Nephron (organoid): ENCODE results near the gene PTPRE.
A peak's percentile ranks its signal among the peaks of the same experiment; 100 is the strongest.

Experiments used
- H3K27ac Mint-ChIP-seq, 3 experiments: 2 replicates each; pipeline ENCODE4 v1.8.0; 2020; ENCODE audit warnings: mixed read lengths in 3 of 3, mild to moderate bottlenecking in 2 of 3, moderate library complexity in 1 of 3
- H3K27me3 Mint-ChIP-seq: 2 replicates; pipeline ENCODE4 v1.8.0; 2021; ENCODE audit warnings: low read depth, mild to moderate bottlenecking, moderate library complexity, mixed read lengths
- H3K36me3 Mint-ChIP-seq: 2 replicates; pipeline ENCODE4 v1.8.0; 2020; ENCODE audit warnings: low read depth, mixed read lengths
- H3K4me1 Mint-ChIP-seq: 2 replicates; pipeline ENCODE4 v1.8.0; 2020; ENCODE audit warnings: mixed read lengths
- H3K4me3 Mint-ChIP-seq, 3 experiments: 2 replicates each; pipeline ENCODE4 v1.8.0; 2020; ENCODE audit warnings: mild to moderate bottlenecking in 3 of 3, mixed read lengths in 3 of 3, moderate library complexity in 2 of 3
- H3K9me3 Mint-ChIP-seq: 2 replicates; pipeline ENCODE4 v1.8.0; 2020; ENCODE audit warnings: mixed read lengths
- TF ChIP-seq, protein P1 (sequence below), 3 experiments: fragments of 200-600 bp; sonication (generic); IDR thresholded peaks; one replicate each; pipeline ENCODE4 v1.5.0; 2021; ENCODE audit warnings: antibody characterized with exemption in 3 of 3; ENCODE audit not compliant: unreplicated experiment in 3 of 3

PTPRE gene

DNA sequence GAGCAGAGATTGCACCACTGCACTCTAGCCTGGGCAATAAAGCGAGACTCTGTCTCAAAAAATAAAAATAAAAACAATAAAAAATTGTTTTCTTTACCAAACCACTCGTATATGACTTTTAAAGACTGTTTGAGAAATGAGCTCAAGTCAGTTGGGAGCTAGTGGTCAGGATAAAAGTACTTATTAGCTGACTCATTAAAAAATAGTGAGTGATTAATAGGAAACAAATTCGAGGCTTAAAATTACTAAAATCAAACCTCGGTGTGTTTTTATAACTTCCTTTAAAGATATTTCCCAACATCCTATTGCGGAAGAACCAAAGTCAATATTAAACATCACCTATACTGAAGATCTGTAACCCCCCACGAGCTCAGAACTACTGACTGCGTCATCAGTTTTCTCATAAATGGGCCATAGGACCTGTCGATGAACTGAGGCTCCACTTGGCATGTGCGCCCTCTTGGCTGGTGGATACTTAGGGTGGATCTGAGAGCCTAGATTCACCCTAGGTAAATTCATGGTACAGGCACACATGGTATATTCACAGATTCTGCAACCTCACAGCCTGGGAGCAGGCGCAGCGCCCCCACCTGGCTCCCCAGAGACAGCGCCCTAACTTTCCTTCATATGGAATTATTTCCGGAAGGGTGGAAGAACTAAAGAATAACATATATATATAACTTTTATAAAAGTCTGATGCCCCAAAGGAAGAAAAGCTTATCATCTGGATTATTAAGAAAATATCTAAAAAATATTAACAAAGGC is 210.1 kb downstream of the PTPRE start:
- no peaks in the 10 kb centered on the region for H3K4me1 Mint-ChIP-seq
- no peak overlapping the region for H3K4me3 Mint-ChIP-seq
- peaks cover 68% of the 10 kb centered on the region for H3K36me3 Mint-ChIP-seq
- no peaks in the 10 kb centered on the region for H3K9me3 Mint-ChIP-seq
- no peaks in the 10 kb centered on the region for H3K27me3 Mint-ChIP-seq
- TF ChIP-seq, protein P1, sequence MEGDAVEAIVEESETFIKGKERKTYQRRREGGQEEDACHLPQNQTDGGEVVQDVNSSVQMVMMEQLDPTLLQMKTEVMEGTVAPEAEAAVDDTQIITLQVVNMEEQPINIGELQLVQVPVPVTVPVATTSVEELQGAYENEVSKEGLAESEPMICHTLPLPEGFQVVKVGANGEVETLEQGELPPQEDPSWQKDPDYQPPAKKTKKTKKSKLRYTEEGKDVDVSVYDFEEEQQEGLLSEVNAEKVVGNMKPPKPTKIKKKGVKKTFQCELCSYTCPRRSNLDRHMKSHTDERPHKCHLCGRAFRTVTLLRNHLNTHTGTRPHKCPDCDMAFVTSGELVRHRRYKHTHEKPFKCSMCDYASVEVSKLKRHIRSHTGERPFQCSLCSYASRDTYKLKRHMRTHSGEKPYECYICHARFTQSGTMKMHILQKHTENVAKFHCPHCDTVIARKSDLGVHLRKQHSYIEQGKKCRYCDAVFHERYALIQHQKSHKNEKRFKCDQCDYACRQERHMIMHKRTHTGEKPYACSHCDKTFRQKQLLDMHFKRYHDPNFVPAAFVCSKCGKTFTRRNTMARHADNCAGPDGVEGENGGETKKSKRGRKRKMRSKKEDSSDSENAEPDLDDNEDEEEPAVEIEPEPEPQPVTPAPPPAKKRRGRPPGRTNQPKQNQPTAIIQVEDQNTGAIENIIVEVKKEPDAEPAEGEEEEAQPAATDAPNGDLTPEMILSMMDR (IDR thresholded peaks at IDR 0.05; ENCODE audit: unreplicated experiment in 3 of 3), result no peak
- H3K27ac Mint-ChIP-seq, result no peak overlapping the region

DNA sequence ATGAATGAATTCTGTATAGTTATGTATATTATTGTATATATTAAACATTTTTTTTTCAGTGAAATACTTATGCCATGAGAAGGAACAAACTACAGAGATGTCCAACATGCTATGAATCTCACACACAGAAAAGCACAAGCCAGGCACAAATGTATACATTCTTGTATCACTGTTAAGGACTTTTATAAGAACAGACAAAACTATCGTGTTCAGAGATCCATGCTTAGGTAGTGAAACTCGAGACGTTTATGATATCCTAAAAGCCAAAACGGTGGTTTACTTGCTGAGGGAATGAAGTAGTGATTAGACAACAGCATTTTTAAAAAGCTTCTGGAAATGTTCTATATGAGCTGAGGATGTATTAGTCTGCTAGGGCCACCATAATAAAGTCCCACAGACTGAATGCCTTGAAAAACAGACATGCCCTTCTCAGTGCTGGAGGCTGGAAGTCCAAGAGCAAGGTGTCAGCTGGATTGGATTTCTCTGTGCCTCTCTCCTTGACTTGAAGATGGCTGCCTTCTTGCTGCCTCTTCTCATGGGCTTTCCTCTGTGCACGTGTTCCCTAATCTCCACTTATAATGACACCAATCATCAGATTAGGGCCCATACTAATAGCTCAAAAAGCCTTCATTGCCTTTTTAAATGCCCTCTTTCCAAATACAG is 215.0 kb downstream of the PTPRE start:
- Mint-ChIP-seq H3K36me3 (peaks cover 46% of the 10 kb centered on the region), H3K9me3 (no peaks in the 10 kb centered on the region), H3K27ac (no peak overlapping the region), H3K4me1 (peaks cover 24% of the 10 kb centered on the region), H3K4me3 (no peak overlapping the region), H3K27me3 (peaks cover 5% of the 10 kb centered on the region)
- TF ChIP-seq, protein P1 (IDR thresholded peaks at IDR 0.05; ENCODE audit: unreplicated experiment in 3 of 3), result no peak

DNA sequence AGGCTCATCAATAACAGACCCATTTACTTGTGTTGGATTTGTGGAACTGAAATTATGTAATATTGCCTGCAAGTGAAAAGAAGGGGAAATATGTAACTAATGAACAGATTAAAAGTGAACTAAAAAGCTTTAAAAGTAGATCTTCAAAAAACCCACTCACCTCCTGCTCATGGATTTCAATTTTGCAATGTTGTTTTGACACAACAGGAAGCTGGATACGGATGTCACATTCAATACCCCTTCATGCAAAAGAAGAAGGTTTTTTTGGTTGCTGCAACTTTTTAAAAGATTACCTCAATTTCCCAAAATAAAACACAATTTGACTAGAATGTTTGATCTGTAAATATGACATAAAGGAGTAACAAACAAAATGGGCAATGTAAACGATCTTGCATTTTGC is 216.0 kb downstream of the PTPRE start:
- H3K4me1 Mint-ChIP-seq, result peaks cover 29% of the 10 kb centered on the region
- peaks cover 10% of the 10 kb centered on the region for H3K27me3 Mint-ChIP-seq
- H3K27ac Mint-ChIP-seq, result no peak overlapping the region
- H3K9me3 Mint-ChIP-seq, result no peaks in the 10 kb centered on the region
- H3K36me3 Mint-ChIP-seq, result peaks cover 43% of the 10 kb centered on the region
- TF ChIP-seq, protein P1 (IDR thresholded peaks at IDR 0.05; ENCODE audit: unreplicated experiment in 3 of 3), result no peak
- peak overlapping the region in 1 of 3 experiments; percentile 19 for H3K4me3 Mint-ChIP-seq

DNA sequence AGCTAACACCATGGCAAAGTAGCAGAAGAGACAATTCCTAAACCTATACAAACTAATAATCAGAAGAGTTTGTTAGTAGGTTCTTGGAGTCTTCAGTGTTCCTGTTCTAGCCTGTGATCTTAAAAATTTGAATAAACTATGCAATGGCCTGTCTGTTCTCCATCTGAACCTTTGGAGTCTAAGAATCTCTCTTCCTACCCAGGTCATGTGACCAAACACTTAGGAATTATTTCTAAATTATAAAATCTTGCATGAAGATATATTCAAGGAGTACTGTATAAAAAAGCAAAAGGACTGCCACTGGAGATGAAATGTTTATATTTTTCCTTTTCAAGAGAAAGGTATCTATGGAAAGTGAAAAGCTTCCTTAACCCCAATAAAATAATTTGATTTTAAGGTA is 216.9 kb downstream of the PTPRE start:
- H3K27ac Mint-ChIP-seq, result no peak overlapping the region
- peak overlapping the region; percentile 95 for H3K4me3 Mint-ChIP-seq
- H3K36me3 Mint-ChIP-seq, result peaks cover 38% of the 10 kb centered on the region
- TF ChIP-seq, protein P1 (IDR thresholded peaks at IDR 0.05; ENCODE audit: unreplicated experiment in 3 of 3), result no peak
- H3K27me3 Mint-ChIP-seq, result peaks cover 10% of the 10 kb centered on the region
- H3K9me3 Mint-ChIP-seq, result no peaks in the 10 kb centered on the region
- H3K4me1 Mint-ChIP-seq, result peaks cover 29% of the 10 kb centered on the region

DNA sequence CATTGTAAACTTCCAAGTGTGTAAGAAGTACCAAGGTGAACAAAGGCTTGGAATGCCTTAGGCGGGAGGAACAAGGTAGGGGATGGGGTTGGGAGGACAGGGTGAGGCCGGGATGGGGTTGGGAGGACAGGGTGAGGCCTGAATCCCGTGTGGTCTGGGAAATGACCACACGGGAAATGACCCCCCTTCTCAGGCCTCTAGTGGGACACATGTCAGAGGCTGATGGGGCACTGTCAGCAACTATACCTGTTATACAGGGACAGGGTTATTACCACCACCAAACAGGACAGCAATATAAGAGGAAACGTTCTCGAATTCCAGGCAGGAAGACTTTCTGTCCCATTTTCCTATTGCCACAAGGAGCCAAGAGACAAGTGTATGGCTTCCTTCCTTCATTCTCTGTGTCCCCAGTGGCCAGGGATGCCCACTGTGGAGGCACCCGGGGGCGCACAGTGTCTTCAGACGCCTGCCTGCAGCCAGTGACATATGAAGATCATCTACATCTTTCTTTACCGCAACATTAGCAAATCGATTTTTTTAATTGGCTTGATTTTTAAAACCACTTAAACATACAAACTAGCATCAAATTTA is 218.0 kb downstream of the PTPRE start:
- peak overlapping the region; percentile 95 for H3K4me3 Mint-ChIP-seq
- H3K36me3 Mint-ChIP-seq, result peaks cover 32% of the 10 kb centered on the region
- TF ChIP-seq, protein P1 (IDR thresholded peaks at IDR 0.05; ENCODE audit: unreplicated experiment in 3 of 3), result no peak
- H3K27ac Mint-ChIP-seq, result no peak overlapping the region
- H3K27me3 Mint-ChIP-seq, result peaks cover 10% of the 10 kb centered on the region
- no peaks in the 10 kb centered on the region for H3K9me3 Mint-ChIP-seq
- H3K4me1 Mint-ChIP-seq, result peaks cover 29% of the 10 kb centered on the region
